Keratinocyte (primary cell): ENCODE results near the gene F2. TPM values are rescaled to one million over a fixed set of nuclear protein-coding genes. Genes with fewer than 3 reads are reported as not detected.

ENCODE experiments used
- DNase-seq: peaks from one replicate; pipeline ENCODE4 v3.0.0-alpha.2; 2011; ENCODE audit warnings: low read depth, missing footprints, low spot score
- FAIRE-seq: peaks from 2 replicates; lab custom pipeline; 2011; peaks lifted over from hg19 to GRCh38; lab: Jason Lieb, UNC
- H2AFZ ChIP-seq: 2 replicates; pipeline ENCODE4 v1.6.0; 2012; ENCODE audit warnings: low read length, control low read depth, inconsistent platforms; ENCODE audit not compliant: control insufficient read depth
- H3K27ac ChIP-seq: 2 replicates; pipeline ENCODE4 v1.5.1; 2011; ENCODE audit warnings: low read length; ENCODE audit not compliant: control insufficient read depth, insufficient read depth
- H3K27me3 ChIP-seq: 3 replicates; pipeline ENCODE4 v1.6.0; 2011; ENCODE audit warnings: low read length; ENCODE audit not compliant: control insufficient read depth, insufficient read depth; ENCODE audit errors: extremely low read depth
- H3K36me3 ChIP-seq, 2 experiments: 2 replicates in 1 of 2; 3 replicates in 1 of 2; pipeline ENCODE4 v1.5.1; 2011; ENCODE audit warnings: low read length in 2 of 2, mild to moderate bottlenecking in 1 of 2; ENCODE audit not compliant: control insufficient read depth in 2 of 2, insufficient read depth in 2 of 2; ENCODE audit errors: extremely low read depth in 1 of 2
- H3K4me1 ChIP-seq: 3 replicates; pipeline ENCODE4 v1.5.1; 2011; ENCODE audit warnings: low read length; ENCODE audit not compliant: control insufficient read depth, insufficient read depth; ENCODE audit errors: extremely low read depth
- H3K4me2 ChIP-seq: 3 replicates; pipeline ENCODE4 v1.6.0; 2011; ENCODE audit warnings: low read depth, low read length; ENCODE audit not compliant: control insufficient read depth, insufficient read depth; ENCODE audit errors: extremely low read depth
- H3K4me3 ChIP-seq, 3 experiments: fragments of 200-600 bp in 1 of 3; sonication (generic) in 1 of 3; 2 replicates in 2 of 3; 3 replicates in 1 of 3; pipeline ENCODE4 v1.5.1; 2011 to 2016; ENCODE audit warnings: low read length in 3 of 3, mild to moderate bottlenecking in 3 of 3, control low read depth in 2 of 3, inconsistent platforms in 1 of 3, low read depth in 1 of 3, mixed read lengths in 1 of 3, mixed run types in 1 of 3, moderate library complexity in 1 of 3; ENCODE audit not compliant: control insufficient read depth in 2 of 3, insufficient read depth in 2 of 3; ENCODE audit errors: extremely low read depth in 1 of 3
- H3K79me2 ChIP-seq: 2 replicates; pipeline ENCODE4 v1.6.0; 2012; ENCODE audit warnings: low read length; ENCODE audit not compliant: control insufficient read depth, insufficient read depth
- H3K9ac ChIP-seq: 3 replicates; pipeline ENCODE4 v1.6.0; 2011; ENCODE audit warnings: low read length; ENCODE audit not compliant: control insufficient read depth, insufficient read depth; ENCODE audit errors: extremely low read depth
- H3K9me1 ChIP-seq: 3 replicates; pipeline ENCODE4 v1.6.0; 2011; ENCODE audit warnings: low read length; ENCODE audit not compliant: control insufficient read depth, insufficient read depth; ENCODE audit errors: extremely low read depth
- H3K9me3 ChIP-seq: 2 replicates; pipeline ENCODE4 v1.5.1; 2012; ENCODE audit warnings: low read depth, low read length; ENCODE audit not compliant: control insufficient read depth
- H4K20me1 ChIP-seq: 3 replicates; pipeline ENCODE4 v1.6.0; 2011; ENCODE audit warnings: low read length; ENCODE audit not compliant: control insufficient read depth, insufficient read depth; ENCODE audit errors: extremely low read depth
- CTCF ChIP-seq, 3 experiments: IDR thresholded peaks in 1 of 3; conservative IDR thresholded peaks in 1 of 3; optimal IDR thresholded peaks in 1 of 3; 2 replicates in 2 of 3; 3 replicates in 1 of 3; pipeline versions ENCODE3 to v1.5.1; 2011; ENCODE audit warnings: low read length in 3 of 3, mild to moderate bottlenecking in 3 of 3, moderate library complexity in 2 of 3, control low read depth in 1 of 3, inconsistent platforms in 1 of 3; ENCODE audit not compliant: insufficient read depth in 2 of 3; ENCODE audit errors: extremely low read depth in 1 of 3
- EZH2 ChIP-seq: IDR thresholded peaks from one replicate; pipeline ENCODE4 v1.6.1; 2012; ENCODE audit warnings: inconsistent platforms, mild to moderate bottlenecking, low read length, moderate library complexity
- dilution Hi-C: fragments of 300-500 bp; cut with MboI; formaldehyde crosslinking; loops from one replicate; pipeline ENCODE4 v1.7.0; 2020; ENCODE audit warnings: low sequenced_read_pairs; ENCODE audit not compliant: extremely low pct_ligation_motif_present
- polyA plus RNA-seq, 5 experiments: library from polyadenylated mRNA; depleted of rRNA in 3 of 5; stranded (reverse) in 3 of 5; stranded (forward) in 1 of 5; unstranded in 1 of 5; fragments of >200 nt; gene quantifications; 1 replicate in 1 of 5; 2 replicates in 3 of 5; 3 replicates in 1 of 5; pipeline versions ENCODE4 v1.2.1 to v1.2.3, GENCODE V29; 2011 to 2012; ENCODE audit warnings: missing spikeins in 2 of 5, low read depth in 1 of 5, low replicate concordance in 1 of 5

The F2 gene
- polyA plus RNA-seq, 1 donor (not counting 4 experiments of a cell fraction or from before 2014, with no cell fraction given): not detected

DNA sequence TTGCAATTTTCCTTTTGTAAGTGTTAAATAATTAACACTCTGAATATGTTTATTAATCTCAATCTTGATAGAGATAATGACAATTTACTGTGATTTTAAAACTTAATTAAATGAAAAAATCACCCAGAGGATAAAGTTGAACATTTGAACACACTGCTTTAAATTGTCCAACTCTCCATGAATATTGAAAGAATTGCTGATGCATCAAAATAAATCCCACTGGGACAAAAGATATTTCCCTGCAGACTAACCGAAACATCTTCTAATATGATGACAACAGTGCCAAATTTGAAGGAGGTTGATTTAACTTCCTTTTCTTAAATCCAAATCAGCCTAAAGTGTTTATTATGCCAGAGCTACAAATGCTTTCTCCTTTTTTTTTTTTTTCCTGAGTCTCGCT is 47.6 kb downstream of the F2 start:
- no peak overlapping the region for H3K4me3 ChIP-seq
- H3K79me2 ChIP-seq: no peaks in the 10 kb centered on the region
- no peaks in the 10 kb centered on the region for H3K4me1 ChIP-seq
- H3K9ac ChIP-seq: no peak overlapping the region
- no peak overlapping the region for H2AFZ ChIP-seq
- H3K27ac ChIP-seq: no peak overlapping the region
- FAIRE-seq (no peak), DNase-seq (no peak)
- H3K9me1 ChIP-seq: no peaks in the 10 kb centered on the region
- H3K9me3 ChIP-seq: no peaks in the 10 kb centered on the region
- H3K27me3 ChIP-seq: no peaks in the 10 kb centered on the region
- H3K36me3 ChIP-seq: peaks cover 15 to 20% of the 10 kb centered on the region in 2 experiments
- no peaks in the 10 kb centered on the region for H4K20me1 ChIP-seq
- dilution Hi-C loops: no loop called here
- H3K4me2 ChIP-seq: no peak overlapping the region
- TF ChIP-seq EZH2: no peak
- TF ChIP-seq CTCF (optimal IDR thresholded peaks at IDR 0.05 in 1 of 3, IDR thresholded peaks at IDR 0.05 in 1 of 3, conservative IDR thresholded peaks at IDR 0.05 in 1 of 3; ENCODE audit: extremely low read depth in 1 of 3, insufficient read depth in 2 of 3, low read length in 3 of 3): no peak

- no peaks in the 10 kb centered on the region for H3K9me1 ChIP-seq
- no peaks in the 10 kb centered on the region for H3K9me3 ChIP-seq
- H4K20me1 ChIP-seq: no peaks in the 10 kb centered on the region
- no peaks in the 10 kb centered on the region for H3K4me1 ChIP-seq
- dilution Hi-C loops: no loop called here
- H3K27me3 ChIP-seq: no peaks in the 10 kb centered on the region
- FAIRE-seq (no peak), DNase-seq (no peak)
- TF ChIP-seq CTCF (optimal IDR thresholded peaks at IDR 0.05 in 1 of 3, IDR thresholded peaks at IDR 0.05 in 1 of 3, conservative IDR thresholded peaks at IDR 0.05 in 1 of 3; ENCODE audit: extremely low read depth in 1 of 3, insufficient read depth in 2 of 3, low read length in 3 of 3) (no peak), EZH2 (no peak)
- H3K9ac ChIP-seq: no peak overlapping the region
- H3K27ac ChIP-seq: no peak overlapping the region
- peaks cover 9% of the 10 kb centered on the region in 2 experiments for H3K36me3 ChIP-seq
- no peaks in the 10 kb centered on the region for H3K79me2 ChIP-seq
- no peak overlapping the region for H2AFZ ChIP-seq
- H3K4me3 ChIP-seq: no peak overlapping the region
- no peak overlapping the region for H3K4me2 ChIP-seq
These were observed 50.7 kb downstream of the F2 start for GRCh38 chr11:46769636-46770221.
